ENCODE results near the gene RHOG.

RHOG gene

DNA sequence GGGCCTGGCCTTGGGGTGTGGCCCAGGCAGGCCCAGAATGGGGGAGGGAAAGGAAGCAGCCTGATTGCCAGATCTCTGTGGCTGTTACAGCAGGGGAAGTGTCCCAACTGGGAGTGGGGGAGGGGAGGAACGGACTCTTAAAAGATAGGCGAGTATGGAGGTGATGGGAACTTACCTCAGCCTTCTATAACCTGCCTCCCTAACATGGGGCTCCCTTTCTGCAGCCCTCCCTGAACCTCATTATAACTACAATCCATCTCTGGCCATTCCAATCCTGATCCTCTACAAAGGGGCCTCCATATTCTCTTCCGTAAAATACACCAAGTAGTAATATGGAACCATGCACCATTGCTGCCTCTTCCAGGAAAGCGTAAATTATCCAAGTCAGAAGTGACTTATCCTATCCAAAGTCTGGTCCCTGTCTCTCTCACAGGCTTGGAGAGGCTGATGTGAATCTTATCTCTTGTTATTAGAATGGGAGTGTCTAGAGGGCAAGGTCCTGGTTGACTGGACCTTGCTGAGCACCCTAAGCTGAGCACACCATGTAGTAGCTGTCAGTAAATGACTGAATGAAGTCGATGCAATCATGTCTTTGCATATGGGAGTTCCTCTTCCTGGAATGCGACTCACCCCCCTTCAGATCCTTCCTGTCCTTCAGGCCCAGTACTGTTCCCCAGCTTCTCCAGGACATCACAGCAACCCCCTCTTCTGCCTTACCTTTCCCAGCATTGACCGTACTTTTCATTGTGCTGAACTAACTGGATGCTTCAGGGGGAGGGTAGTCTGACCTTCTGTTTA lies 5.9 kb downstream of the RHOG start:
- no peak for DNase-seq
- Histone ChIP-seq H3K27me3 (no peaks in the 10 kb centered on the region), H3K36me3 (no peaks in the 10 kb centered on the region), H3K4me1 (no peaks in the 10 kb centered on the region), H3K9me3 (no peaks in the 10 kb centered on the region), H3K4me3 (ENCODE audit: low read depth, low read length) (no peak overlapping the region)
- TF ChIP-seq, protein P1, sequence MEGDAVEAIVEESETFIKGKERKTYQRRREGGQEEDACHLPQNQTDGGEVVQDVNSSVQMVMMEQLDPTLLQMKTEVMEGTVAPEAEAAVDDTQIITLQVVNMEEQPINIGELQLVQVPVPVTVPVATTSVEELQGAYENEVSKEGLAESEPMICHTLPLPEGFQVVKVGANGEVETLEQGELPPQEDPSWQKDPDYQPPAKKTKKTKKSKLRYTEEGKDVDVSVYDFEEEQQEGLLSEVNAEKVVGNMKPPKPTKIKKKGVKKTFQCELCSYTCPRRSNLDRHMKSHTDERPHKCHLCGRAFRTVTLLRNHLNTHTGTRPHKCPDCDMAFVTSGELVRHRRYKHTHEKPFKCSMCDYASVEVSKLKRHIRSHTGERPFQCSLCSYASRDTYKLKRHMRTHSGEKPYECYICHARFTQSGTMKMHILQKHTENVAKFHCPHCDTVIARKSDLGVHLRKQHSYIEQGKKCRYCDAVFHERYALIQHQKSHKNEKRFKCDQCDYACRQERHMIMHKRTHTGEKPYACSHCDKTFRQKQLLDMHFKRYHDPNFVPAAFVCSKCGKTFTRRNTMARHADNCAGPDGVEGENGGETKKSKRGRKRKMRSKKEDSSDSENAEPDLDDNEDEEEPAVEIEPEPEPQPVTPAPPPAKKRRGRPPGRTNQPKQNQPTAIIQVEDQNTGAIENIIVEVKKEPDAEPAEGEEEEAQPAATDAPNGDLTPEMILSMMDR (IDR thresholded peaks at IDR 0.05; ENCODE audit: low read depth, low read length) = no peak

DNA sequence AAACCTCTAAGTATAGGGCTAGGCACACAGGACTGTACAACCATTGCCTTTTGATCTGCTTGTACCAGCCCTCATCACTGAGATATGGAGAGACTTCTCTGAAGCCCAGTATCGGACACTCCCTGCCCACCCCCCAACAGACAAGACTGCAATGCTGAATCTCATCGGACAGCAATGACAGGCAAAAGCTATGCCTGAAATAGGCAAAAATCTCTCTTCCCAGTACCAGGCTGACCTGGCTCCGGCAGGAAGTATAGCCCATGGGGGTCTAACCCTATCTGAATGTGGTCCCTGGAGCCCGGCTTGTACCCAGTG lies 6.5 kb downstream of the RHOG start:
- DNase-seq = no peak
- H3K36me3 ChIP-seq = no peaks in the 10 kb centered on the region
- TF ChIP-seq, protein P1 (IDR thresholded peaks at IDR 0.05; ENCODE audit: low read depth, low read length) = no peak
- H3K4me1 ChIP-seq = no peaks in the 10 kb centered on the region
- H3K4me3 ChIP-seq (ENCODE audit: low read depth, low read length) = no peak overlapping the region
- no peaks in the 10 kb centered on the region for H3K27me3 ChIP-seq
- no peaks in the 10 kb centered on the region for H3K9me3 ChIP-seq

DNA sequence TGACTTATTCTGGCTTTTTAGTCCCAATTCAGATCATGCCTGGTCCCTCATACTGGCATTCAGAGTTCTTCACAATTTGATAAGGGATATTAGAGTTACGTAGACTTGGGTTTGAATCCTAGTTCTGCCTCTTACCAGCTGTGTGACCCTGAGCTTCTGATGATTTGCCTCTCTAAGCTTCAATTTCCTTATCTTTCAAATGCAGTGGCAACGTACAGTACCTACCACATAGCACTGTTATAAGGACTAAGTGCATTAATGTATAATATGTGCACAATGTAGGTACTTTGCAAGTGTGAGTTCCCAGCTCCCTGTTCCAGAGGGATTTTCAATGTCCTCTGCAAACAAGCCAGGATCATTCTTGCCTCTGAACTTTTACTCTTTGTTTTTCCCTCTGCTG lies 7.3 kb downstream of the RHOG start:
- TF ChIP-seq, protein P1 (IDR thresholded peaks at IDR 0.05; ENCODE audit: low read depth, low read length) = no peak
- H3K9me3 ChIP-seq = no peaks in the 10 kb centered on the region
- H3K4me1 ChIP-seq = no peaks in the 10 kb centered on the region
- no peaks in the 10 kb centered on the region for H3K36me3 ChIP-seq
- no peaks in the 10 kb centered on the region for H3K27me3 ChIP-seq
- DNase-seq = no peak
- H3K4me3 ChIP-seq (ENCODE audit: low read depth, low read length) = no peak overlapping the region

DNA sequence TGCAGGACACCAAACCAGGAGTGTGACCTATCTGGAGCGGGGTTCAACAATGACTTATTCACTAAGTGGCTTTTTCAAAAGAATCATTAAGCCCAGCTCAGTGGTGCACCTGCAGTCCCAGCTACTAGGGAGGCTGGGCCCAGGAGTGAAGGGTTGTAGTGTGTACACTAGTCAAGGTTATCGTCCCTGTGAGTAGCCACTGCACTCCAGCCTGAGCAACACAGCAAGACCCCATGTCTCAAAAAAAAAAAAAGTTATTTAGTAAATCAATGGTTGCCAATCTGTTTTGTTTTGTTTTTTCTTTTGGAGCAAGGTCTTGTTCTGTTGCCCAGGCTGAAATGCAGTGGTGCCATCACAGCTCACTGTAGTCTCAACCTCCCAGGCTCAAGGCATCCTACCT lies 7.9 kb downstream of the RHOG start:
- no peak overlapping the region for H3K4me3 ChIP-seq (ENCODE audit: low read depth, low read length)
- no peaks in the 10 kb centered on the region for H3K36me3 ChIP-seq
- TF ChIP-seq, protein P1 (IDR thresholded peaks at IDR 0.05; ENCODE audit: low read depth, low read length) = no peak
- H3K4me1 ChIP-seq = no peaks in the 10 kb centered on the region
- H3K27me3 ChIP-seq = no peaks in the 10 kb centered on the region
- no peaks in the 10 kb centered on the region for H3K9me3 ChIP-seq
- DNase-seq = no peak

DNA sequence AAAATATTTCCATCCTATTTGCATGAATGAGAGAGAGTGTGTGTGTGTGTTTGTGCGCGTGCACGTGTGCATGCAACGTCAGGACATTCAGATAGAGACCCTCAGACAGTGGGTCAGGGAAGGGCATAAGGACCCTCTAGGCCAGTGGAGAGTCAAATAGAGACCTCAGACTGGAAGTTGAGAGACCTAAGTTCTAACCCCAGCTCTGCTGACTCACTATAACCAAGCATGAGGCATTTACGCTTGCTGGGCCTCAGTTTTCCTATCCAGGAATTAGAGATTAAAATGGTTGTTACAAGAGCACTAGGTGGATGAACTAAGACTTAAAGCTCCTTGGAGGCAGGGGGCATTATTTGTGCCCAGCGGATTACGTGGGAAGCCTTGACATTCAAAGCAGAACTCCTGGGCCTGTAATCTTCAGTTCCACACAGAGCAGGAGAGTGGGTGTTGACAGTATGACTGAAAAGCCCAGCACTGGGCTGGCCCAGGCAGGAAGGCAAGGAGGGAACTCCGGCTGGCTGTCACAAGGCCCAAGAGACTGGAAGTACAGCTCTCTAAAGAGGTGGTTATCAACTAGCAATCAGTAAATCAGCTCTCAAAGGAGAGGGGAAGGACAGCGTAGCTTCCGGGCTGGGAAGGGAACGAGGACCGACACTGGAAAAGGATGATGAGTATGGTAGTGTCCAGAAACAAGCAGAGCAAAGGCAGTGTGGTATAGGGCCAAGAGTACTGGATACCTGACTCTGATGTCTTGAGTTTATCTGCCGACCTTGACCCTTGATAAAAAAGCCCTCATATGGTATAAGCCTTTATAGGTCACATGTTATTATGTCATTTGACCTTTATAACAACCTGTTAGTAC lies 9.2 kb downstream of the RHOG start:
- Histone ChIP-seq H3K36me3 (no peaks in the 10 kb centered on the region), H3K4me1 (no peaks in the 10 kb centered on the region), H3K9me3 (no peaks in the 10 kb centered on the region), H3K4me3 (ENCODE audit: low read depth, low read length) (no peak overlapping the region), H3K27me3 (no peaks in the 10 kb centered on the region)
- TF ChIP-seq, protein P1 (IDR thresholded peaks at IDR 0.05; ENCODE audit: low read depth, low read length) = no peak
- no peak for DNase-seq

DNA sequence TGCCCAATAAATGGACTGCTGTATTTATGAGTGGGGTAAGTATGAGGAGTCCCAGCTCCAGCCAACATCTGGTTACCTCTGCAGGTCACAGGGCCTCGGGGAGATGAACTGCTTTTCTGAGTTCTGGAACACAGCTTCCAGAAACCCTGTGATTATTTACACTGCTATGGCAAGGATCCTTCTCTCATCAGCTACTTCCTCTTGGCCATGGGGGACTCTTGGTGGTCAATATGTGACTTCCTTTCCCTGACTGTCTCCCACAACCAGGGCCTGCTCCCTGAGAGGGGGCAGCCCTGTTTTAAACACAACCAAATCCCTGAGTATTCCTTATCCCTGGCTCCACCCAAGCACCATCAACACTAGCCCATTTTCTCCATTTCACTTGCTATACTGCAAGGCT lies 10.0 kb downstream of the RHOG start:
- Histone ChIP-seq H3K4me1 (no peaks in the 10 kb centered on the region), H3K9me3 (no peaks in the 10 kb centered on the region), H3K36me3 (no peaks in the 10 kb centered on the region), H3K4me3 (ENCODE audit: low read depth, low read length) (no peak overlapping the region), H3K27me3 (no peaks in the 10 kb centered on the region)
- no peak for DNase-seq
- TF ChIP-seq, protein P1 (IDR thresholded peaks at IDR 0.05; ENCODE audit: low read depth, low read length) = no peak

Data from BE2C (cell line).